Measurements from ENCODE around the gene SH3RF3.

Gene SH3RF3

DNA sequence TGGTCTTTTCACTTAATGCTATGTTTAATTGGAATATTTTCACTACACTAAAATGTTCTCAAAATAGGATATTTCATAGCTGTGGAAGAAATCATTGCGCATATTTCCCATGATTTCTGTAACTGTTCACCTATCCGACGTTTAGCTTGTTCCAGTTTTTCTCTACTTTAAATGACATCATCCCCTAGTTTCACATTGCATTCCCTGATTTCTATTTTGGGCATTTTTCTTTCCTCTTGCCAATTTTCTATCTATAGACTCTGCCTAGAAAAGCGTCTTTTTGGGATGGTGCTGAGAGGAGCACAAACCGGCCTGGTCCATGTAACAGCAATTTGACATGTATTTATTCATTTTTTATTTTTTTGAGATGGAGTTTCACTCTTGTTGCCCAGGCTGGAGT is 163.4 kb downstream of the SH3RF3 start:
- no peak for DNase-seq

DNA sequence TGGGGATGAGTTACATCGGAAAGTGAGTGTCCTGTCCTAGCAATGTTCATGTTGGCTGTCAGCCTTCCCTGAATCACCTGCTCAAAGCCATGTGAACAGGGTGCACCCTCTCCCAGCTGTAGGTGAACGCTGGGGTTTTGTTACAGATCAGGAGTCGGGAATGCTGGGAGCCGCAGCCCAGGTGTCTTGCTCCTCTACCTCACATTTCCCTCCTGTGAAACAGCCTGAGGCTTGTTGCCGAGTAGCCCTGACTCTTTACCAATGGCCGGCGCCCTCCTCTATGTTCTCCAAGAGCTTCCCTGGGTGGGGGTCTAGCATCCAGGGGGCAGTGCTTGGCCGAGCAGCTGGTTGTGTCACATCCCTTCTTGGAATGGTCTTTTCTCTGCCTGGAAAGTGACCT is 164.7 kb downstream of the SH3RF3 start:
- DNase-seq, result no peak

DNA sequence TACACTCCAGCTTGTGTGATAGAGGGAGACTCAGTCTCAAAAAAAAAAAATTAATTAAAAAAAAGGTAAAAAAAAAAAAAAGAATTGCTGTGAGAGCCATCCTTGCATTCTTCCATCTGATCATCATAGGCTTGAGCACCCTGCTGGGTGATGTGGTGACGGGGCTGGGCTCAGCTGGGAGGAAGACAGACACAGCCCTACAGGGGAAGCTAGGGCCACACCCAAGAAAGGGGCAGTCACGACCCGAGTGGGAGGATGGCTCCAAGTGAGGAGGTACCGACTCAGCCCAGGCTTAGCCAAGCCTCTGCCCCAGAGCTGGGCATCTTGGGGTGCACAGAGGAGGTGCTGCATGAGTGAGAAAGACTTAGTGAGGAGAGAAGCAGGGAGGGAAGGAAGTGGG is 165.5 kb downstream of the SH3RF3 start:
- DNase-seq, result no peak

DNA sequence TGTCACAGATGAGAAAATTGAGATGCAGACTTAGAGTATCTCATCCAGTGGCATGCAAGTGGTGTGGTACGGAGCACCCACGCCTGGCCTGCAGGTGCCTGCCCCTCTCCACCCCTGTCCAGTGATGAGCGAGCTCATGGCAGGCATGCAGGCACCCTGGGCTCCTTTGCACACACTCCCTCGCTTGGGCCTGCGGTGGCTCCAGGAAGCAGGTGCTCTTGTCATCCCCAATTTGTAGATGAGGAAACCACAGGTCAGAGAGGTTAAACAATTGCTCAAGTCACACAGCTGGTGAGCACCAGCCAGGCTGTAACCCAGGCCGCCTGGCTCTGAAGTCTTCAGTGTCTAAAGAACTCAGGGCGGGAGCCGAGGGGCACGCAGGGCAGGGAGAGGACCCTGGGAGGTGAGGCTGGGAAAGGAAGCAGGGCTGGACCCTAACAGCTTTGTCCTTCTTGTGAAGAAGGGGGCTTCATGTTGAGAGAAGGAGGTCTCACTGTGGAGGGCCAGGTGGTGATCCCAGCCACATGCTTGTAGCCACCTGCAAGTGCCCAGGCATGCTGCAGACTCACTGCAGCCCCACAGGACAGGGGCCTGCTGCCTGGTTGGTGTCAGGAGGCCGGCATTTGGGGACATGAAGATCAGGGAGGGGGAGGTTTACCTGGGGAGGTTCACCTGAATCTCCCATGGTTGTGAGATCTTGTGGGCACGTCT is 166.2 kb downstream of the SH3RF3 start:
- DNase-seq, result no peak

DNA sequence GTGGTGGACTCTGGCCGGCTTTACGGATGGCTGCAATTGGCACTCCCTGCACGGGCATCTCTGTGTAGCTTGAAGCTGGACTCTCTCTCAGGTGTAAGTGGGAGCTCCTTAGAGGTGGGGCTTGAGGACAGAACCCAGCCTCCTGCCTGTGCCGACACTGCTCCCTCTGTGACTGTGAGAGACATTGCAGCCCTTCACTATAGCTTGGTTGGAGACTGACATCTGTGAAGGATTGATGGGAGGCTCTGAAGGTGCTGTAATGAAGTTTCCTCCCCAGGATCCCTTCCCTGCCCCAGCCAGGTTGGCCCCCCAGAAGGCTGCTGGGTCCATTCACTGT is 166.7 kb downstream of the SH3RF3 start:
- no peak for DNase-seq

DNA sequence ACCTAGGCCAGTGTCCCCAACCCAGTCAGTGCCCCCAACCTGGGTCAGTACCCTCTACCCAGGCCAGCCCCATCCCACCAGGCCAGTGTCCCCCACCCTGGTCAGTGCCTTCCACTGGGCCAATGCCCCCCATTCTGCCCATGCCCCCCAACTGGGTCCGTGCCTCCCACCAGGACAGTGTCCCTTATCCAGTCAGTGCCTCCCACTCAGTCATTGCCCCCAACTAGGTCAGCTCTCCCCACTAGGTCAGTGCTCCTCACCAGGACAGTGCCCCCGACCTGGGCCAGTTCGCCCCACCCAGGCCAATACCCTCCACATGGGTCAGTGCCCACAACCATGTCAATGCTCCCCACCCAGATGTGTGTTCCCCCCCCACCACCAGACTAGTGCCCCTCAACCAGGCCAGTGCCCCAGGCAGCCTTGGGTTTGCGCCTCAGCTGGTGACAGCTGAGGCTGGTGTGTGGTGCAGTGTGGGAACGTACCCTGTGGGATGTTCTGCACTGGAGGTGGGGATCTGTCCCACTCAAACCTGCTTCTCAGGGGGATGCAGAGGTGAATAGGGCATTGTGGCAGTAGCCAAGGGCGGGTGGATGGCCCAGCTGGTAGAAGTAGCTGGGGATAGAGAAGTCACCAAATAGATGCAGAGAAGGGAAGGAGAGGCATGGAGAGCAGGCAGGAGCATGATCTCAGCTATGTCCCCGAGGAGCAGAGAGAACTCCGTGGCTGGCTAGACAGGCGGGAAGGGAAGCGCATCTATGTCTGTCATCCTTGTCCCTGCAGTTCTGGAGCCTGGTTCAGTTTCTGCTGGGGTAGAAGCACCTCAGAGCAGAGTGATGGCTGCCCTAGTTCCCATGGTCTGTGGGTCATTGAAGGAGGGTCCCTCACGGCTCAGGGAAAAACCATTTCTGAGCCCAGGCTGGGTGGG is 168.8 kb downstream of the SH3RF3 start:
- DNase-seq, result no peak

DNA sequence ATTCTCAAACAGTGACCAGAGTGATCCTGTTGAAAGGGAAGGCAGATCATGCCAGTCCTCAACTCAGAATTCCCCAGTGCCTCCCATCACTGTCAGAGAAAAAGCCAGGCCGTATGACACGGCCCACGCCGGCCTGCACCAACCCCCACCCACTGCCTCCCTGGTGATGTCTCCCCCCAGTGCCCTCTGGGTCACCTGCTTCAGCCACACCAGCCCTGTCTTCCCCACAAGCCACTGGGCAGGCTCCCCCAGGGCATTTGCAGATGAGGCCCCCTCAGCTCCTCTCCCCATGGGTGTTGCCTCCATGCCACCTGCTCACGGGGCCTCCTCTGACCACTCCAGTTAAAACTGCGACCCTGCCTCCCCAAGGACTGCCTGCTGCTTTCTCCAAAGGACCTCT is 169.8 kb downstream of the SH3RF3 start:
- DNase-seq, result no peak

DNA sequence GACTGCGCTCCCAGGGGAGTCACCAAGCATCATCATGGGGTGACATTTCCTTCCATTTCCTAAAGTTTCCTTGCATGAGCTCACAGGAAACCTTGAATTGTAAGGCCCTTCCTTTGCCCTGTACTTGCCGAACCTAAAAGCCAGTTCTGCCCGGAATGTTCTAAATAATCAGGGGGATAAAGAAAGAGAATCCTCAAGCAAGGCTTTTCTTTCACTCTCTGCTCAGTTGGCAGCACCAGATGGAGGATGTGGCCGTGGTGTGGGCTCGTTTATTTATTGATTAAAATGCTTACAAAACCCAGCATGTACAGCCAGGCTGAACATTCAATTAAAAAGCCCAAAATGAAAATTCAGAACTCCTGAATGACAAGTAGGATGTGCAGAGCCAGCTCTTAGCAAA is 170.5 kb downstream of the SH3RF3 start:
- DNase-seq, result no peak

DNA sequence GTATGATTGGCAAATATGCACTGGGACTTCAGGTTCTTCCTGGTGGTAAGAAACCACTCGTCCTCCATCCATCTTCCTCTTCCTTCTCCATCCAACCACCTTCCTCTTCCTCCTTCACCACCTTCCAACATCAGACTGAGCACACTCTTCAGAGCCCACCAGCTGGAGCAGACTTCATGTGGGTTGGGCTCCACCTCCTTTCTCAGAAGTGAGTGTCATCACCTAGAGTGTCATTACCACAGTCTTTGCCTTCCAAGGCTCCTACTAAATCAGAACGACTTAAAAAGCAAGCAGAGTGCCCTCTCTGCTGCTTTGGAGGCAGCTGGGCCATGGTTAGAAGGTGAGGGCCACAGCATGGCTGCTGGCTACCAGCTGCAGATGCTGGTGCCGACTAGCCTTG is 171.6 kb downstream of the SH3RF3 start:
- DNase-seq, result no peak

DNA sequence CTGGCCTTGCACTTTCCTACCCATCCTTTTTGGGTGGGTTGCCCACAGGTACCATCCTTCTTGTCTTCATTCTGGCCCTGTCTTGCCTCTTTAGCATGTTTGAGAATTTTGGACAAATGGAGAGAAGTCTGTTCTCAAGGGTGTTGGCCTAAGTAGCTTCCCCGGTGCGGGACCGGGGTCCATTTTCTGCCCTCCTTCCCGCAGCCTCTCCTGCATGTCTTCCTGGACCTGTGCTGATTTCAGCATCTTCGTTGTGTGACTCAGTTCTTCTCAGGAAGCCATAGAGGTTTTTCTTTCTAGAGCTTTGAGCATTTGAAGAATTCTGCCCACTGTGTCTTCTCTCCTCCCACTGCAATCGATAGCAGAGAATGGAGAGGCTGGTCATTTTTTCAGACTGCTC is 172.7 kb downstream of the SH3RF3 start:
- no peak for DNase-seq

DNA sequence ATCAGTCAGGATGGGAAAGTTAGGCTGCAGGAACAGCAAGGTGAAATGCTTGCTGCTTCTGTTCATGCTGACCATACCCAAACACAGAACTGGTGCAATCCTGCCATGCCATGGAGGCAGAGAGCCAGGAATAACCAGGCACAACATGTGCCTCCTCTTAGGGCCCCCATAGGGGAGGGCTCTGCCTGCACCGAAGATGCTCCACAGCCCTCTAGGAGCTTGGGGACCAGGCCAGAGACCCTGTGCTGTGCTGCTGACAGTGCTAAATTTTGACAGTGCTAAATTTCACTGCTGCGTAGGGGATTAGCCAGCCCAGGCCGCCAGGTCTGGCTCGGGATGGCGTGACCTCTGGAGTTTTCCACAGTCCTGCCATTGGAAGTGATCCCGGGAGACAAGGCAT is 173.3 kb downstream of the SH3RF3 start:
- DNase-seq, result no peak

DNA sequence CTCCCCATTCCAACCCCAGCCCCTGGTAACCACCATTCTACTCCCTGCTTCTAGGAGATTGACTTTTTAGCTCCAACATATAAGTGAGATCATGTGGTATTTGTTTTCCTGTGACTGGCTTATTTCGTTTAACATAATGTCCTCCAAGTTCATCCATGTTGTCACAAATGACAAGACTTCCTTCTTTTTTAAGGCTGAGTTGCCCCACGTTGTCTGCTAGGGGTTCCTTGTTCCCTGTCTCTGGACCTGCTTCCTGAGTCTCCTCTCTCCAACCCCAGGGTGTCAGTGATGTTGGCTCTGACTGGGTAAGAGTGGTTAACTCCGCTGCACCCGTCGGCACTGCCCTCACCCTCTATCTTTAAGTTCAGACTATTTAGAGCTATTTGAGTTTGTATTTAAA is 175.2 kb downstream of the SH3RF3 start:
- no peak for DNase-seq

DNA sequence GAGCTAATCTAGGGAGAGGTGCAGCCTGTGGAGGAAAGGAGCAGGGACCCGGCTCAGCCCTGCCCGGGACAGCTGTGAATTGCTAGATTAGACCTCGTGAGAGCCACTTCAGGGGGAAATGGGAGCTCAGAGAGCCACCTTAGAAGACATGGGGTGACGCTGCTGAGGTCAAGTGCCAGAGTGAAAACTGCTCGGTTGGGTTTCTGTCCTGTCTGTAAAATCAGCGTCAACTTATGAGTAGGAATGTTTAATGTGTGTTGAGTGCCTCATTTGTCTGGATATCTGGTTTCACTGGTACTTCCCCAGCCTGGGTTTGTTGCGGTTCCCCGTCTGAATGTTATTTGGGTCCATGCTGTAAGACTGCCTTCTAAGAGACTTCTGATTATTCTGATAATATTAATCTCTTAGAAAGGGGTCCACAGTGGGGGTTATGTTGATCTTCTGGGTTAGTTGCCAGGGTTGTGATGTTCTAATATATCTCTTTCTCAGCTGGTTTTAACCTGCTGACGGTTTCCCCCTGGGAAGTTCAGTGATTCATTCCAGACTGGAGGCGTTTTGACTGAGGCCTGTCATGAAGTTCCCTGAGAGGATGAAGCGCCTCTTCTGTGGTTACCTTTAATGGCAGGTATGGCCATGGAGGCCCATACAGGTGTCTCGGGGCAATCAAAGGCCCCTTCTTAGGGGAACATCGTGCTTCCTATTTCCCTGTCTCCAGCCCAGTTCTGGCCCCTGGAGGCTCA is 175.9 kb downstream of the SH3RF3 start:
- DNase-seq, result no peak

DNA sequence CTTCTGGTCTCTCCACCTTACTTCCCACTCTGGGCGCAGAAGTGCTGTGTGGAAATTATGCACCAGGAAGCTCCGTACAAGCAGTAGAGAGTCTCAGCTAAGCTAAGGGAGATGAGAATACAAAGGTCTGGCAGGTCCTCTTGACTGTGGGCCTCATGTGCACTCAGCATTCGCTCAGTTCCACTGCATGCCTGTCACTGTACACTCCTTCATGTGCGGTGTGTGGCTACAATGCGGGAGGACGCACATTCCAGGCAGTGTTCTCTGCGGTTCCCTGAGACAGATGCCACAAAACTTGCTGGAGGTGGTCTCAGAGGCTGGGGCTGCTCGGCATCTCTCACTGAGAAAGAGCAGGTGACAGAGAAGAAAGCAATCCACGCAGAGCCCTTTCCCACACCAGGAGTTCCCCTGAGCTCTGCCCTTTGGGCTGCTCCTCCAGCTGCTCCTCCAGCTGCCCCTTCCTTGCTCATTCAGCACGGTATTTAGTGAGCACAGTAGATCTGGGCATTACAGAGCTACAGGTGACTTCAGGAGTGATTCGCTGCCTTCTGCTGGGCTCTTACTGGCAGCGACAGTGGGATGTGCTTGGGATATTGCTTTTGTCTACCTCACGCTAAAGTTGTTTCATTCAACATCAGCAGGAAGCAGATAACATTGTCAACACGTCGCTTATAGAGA is 176.6 kb downstream of the SH3RF3 start:
- DNase-seq, result no peak

DNA sequence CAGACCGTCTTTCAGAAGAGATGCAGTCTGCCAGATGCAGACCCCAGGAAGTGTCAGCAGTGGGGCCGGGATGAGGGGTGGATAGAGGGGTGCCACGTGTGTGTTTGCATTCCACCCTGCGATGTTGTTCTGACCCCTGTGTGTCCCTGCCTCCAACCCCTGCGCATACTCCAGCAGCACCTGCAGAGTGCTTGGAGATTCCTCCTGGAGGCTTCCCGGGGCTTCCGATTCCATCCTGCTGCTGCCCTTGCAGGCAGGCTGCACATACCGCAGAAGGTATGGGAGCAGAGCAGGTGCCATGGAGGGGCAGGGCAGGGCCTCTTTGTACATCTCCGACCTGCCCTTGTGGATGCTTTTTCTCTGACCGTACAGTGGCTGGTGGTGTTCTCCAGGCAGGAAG is 177.2 kb downstream of the SH3RF3 start:
- DNase-seq, result no peak

DNA sequence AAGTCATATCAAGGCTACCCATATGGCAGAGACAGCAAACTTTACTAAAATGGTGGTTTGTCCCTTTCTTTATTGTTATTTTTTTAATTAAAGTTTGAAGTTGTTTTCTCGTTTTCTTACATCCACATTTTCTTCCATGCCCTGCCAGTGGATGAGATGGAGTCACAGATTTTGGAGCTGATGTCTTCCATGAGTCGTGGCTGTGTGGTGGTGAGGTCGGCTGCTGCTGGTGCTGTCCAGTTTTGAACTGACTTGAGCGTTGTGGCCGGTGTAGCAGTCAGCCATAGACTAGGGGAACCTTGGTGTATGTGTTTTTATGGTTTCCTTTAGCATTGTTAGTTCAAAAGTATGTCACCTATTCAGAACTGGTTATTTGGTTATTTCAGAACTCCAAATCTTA is 182.8 kb downstream of the SH3RF3 start:
- no peak for DNase-seq

DNA sequence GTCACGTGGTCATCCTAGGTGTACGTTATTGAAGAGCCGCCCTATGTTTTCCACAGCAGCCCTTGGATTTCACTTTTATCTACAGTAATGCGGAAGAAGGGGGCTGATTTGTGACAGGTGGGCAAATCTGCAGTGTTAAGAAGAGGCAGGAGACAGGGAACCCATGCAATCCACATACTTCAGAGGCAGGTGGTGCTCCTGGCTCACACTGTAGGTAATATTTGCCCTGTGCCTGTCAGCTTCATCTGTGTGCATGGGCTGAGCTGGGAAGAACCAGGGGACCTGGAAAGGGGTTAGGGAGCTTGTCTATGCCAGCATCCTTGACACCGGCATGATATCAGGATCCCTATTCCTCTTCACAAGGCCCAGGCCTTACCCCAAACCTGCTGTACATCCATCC is 183.9 kb downstream of the SH3RF3 start:
- no peak for DNase-seq

DNA sequence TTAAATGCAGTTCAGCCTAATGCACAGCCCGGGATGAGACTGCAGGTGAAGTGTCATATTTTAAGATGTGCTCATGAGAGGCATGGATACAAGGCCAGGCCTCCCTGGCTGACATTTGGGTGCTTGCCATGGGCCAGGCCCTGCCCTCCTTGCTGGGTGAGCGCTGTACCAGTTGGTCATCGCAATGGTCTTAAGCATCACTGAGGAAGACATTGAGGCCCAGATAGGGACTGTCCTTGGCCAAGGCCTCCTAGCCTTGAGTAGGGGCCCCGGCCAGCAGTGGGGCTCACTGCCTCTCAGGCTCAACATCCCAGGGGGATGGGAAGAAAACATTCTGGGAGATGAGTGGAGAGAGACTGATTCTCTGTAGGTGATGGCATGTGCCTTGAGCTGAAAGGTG is 184.3 kb downstream of the SH3RF3 start:
- no peak for DNase-seq

DNA sequence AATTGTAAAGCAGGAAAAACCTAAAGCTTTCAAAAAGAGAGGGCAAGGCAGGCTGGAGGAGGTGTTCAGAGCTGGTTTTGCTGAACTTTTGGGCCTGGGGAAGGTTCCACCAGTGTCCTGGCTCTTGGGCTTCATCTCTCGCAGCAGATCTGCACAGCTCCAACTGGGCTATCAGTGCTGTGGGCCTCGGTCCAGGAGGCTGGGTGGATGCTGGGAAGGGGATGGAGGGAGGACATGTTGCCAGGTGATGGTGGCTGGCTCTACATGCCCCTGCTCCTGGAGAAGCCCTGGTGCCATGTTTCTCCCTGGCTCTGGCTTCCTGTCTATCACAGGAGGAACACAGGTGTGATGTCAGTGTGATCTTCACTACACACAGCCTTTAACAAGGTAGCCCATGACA is 187.1 kb downstream of the SH3RF3 start:
- DNase-seq, result no peak

DNA sequence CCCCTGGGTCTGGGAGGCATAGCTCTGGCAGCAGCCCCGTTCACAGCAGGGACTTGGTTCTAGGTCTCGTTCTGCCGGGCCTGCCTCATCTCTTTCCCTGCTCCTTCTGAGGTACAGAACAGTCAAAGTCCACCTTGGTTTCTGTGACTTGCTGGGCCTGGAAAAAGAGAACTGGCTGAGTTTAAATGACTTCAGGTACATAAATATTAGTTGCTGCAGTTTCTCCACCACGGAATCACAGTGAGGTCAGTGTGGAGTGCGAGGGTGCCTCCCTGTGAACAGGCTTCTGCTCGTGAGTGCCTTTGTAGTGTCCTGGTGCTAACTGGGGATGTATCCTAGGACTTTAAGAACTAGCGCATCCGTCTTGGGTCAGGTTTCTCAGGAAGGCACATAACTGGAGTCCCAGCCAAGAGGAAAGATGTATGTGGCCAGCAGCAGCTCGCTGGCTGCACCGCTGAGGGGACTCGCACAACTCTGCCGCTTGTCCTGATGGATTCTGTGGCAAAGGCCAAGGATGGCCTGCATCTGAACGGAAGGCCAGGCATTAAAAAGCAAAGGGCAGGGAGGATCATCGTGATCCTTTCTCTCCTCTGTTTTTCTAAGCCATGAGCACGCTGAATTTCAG is 188.6 kb downstream of the SH3RF3 start:
- DNase-seq, result no peak

DNA sequence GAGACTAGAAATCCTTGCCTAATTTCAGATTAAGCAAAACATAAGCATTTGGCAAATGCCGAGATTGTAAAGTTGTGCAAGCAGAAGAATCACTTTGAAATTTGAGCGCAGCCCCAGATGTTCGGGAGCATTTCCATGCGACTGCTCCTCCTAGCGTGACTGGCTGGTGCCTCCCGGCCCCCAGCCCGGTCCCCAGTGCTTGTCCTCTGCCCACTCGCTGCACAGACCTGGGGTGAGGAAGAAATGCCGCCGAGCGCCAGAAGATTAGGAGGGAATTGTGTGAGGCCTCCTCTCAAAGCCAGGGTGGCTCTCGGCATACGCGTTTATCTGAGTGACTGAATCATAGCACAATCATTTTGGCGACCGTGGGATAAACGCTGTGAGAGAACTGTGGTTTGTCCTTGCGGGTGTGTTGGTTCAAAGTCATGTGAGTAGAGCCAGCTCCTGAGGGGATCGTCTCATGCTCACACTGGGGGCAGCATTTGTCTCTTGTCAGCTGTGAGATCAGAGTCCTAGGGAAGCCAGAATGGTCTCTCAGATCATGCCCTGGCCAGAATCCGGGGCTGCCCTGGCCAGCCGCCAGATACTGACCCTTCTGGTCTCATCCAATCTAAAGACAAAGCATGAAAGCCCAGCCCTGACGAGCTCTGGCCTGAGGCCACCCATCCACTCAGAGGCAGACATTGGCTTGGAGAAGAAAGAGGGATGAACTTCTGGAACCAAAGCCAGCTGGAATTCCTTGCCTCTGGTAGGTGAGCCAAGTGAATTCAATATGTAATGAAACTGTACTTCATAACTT is 189.3 kb downstream of the SH3RF3 start:
- DNase-seq, result no peak

DNA sequence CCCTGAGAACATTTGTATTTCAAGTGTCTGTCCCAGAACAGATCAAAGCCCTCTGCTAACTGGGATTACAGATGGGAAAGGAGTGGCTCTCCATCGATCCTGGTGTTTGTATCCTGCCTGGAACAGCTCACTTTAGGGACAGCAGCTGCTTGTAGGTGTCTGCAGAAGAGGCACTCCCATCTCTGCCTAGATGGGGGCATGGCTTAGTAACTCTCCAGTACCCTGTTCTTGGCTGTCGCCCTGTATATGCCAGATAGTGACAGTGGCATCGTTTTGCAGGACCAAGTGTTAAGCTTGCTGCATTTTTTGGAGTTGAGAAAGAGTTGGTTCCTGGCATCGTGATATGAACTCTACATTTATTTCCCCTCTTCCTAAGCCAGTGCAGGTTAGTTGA is 189.9 kb downstream of the SH3RF3 start:
- no peak for DNase-seq
